HG03095 (cell line): ENCODE data around the gene UAP1L1.
A peak's percentile ranks its signal among the peaks of the same experiment; 100 is the strongest.

Experiments used
- ATAC-seq: cut with Tn5 transposase; IDR thresholded peaks from one replicate; pipeline ENCODE4 v1.9.1; 2021; ENCODE audit warnings: moderate library complexity; ENCODE audit not compliant: unreplicated experiment

Gene UAP1L1

DNA sequence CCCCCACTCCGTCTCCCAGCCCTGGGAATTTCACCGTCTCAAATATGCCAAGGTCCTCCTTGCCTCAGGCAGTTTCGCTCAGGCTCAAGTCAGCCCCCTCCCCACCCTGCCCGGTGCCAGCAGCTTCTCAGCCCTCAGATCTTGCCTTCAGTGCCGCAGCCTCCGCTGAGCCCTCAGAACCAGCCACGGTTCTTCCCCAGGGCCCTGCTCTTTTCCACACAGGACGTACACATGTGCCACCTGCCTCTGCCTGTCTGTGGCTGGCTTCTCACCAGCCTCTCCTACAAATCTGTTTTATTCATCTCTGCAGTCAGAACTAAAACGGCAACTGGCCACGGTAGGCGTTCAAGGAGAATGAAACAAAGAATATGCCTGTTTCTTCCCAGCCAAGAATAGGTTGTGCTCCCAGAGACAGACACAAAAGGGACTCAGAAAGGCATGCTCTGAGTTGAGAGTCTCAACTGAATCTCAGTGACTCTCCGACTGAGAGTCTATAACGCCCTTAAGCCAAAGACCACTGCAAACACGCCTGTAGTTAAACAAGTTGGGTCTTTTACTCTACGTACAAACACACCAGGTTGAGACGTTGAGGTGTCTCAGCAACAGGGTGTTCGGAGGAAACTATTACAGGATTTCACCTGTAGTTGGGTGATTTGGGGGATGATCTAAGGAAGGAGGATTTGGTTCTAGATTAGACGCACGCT, 51.0 kb downstream of the UAP1L1 start:
- no peak for ATAC-seq

DNA sequence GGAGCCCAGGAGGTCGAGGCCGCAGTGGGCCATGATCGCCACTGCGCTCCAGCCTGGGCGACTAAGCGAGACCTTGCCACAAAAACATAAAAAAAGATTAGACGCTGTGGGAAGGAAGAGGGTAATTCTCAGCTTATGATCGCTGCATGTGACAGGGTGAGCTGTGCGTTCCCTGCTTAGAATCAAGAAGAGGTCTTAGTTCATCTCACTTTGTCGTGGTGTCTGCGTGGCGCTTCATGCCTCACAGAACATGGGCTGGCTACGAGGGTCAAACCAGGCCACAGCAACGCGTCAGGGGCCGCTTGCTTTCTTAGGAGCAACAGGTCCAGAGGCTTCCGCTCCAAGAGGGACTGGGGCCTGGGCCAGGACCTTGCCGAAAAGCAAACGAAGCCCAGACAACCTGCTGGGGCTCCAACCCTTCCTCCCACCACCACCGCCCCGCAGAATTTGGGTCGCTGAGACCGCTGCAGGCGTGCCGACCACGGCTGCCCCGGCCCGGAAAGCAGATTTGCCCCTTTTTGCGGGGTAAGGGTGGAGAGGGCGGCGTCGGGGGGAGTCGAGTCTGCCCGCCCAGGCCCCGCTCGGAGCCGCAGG, 51.6 kb downstream of the UAP1L1 start:
- peak; percentile 15 for ATAC-seq

DNA sequence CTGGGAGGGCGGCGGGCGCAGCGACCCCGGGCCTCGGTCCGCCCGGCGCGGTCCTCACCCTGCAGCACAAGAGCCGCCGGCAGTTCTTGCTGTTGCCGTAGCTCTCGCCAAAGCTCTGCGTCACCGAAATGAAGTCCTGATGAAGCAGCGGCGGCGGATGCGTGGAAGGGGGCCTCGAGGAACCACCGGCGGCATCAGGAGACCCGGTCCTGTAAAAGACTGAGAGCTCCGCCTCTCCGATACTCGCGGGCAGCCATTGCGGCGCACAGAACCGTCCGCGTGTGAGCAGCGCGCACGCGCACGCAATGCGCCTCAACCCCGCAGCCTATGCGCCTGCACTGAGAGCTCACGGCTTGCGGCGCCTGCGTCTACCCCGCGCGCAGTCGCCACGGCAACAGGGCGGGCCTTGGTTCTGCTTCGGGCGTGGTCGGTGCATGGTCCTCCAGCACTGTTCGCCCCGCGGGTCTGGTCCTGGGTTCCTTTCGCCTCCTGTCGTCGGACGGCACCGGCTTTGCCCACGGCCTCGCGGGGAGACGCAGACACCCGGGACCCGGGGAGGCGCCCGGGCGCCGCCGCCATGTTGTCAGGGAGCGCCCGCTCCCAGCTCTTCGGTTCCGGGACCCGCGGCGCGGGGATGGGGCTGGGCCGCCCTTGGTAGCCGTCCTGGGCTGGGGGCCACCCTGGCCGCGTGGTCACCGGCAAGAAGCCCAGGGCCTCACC, 52.3 kb downstream of the UAP1L1 start:
- peak; percentile 75 for ATAC-seq

DNA sequence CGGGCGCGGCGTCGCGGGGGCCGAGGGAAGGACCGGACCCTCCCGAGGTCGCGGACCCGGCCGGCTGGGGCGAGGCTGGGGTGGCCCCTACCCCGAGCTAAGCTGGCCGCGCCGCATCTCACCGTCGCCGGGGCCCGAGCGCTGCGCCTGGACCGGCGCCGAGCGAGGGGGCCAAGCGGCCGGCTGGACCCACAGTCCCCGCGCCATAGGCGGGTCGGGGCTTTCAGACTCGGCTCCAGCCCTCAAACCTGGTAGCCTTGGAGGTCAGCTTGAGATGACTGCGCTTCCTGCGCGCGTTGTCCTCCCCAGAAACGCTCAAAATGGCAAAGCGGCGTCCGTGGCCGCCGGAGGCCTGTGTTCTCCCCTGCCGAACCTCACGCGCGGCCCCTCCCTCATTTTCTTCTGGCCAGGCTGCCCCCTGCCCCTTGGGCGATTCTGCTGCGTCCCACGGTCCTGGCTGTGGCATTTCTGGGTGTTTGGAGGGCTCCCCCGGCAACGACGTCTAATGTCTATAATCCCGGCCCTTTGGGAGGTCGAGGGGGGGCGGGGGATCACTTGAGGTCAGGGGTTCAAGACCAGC, 52.9 kb downstream of the UAP1L1 start:
- ATAC-seq = peak; percentile 6
